HepG2 (cell line): Measurements from ENCODE around the gene KIF21B.

Experiments
- IRF2 ChIP-seq: IDR thresholded peaks from 2 replicates; pipeline ENCODE4 v1.6.1; 2018; ENCODE audit warnings: missing genetic modification reagents, missing compliant biosample characterization
- MXI1 ChIP-seq: IDR thresholded peaks from 3 replicates; pipeline ENCODE4 v1.6.1; 2012; ENCODE audit warnings: low read depth, low read length, inconsistent platforms, borderline replicate concordance
- POLR2AphosphoS5 ChIP-seq: IDR thresholded peaks from 2 replicates; pipeline ENCODE4 v1.6.1; 2012; ENCODE audit warnings: low read depth, low read length
- ZNF776 ChIP-seq: sonication (generic); formaldehyde crosslinking; IDR thresholded peaks from 2 replicates; pipeline ENCODE4 v1.4.0; 2020; ENCODE audit warnings: mild to moderate bottlenecking, missing genetic modification reagents
- TF ChIP-seq, protein P1 (sequence below): sonication (generic); formaldehyde crosslinking; IDR thresholded peaks from 2 replicates; pipeline ENCODE4 v1.5.0; 2020; ENCODE audit warnings: mild to moderate bottlenecking, missing genetic modification reagents, moderate library complexity
- TF ChIP-seq, protein P2 (sequence below): sonication (generic); formaldehyde crosslinking; conservative IDR thresholded peaks from 2 replicates; pipeline ENCODE4 v1.4.0; 2020; ENCODE audit warnings: missing genetic modification reagents
- TF ChIP-seq, protein P3 (sequence below): IDR thresholded peaks from 2 replicates; pipeline ENCODE4 v1.6.1; 2012; ENCODE audit warnings: inconsistent platforms
- TF ChIP-seq, protein P4 (sequence below): sonication (generic); formaldehyde crosslinking; IDR thresholded peaks from 2 replicates; pipeline ENCODE4 v1.4.0; 2020; ENCODE audit warnings: missing genetic modification reagents

DNA sequence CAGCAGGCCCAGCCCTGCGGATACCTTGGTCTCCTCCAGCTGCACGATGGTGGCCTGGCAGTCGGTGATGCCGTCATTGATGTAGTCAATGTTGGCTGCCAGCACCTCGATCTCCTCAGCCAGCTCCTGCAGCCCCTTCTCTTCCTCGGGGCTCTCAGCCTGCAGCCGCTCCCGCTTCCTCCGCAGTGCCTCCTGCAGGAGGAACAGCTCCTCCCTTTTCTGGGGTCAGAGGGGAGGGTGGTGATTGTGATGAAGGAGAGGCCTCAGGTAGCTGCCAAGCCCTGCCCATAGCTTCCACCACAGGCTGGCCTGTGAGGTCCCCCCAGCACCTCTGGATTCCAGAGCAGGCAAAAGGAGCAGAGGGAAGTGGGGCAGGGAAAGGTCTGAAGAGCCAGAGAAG lies 33.4 kb downstream of the KIF21B start:
- TF ChIP-seq, protein P1, sequence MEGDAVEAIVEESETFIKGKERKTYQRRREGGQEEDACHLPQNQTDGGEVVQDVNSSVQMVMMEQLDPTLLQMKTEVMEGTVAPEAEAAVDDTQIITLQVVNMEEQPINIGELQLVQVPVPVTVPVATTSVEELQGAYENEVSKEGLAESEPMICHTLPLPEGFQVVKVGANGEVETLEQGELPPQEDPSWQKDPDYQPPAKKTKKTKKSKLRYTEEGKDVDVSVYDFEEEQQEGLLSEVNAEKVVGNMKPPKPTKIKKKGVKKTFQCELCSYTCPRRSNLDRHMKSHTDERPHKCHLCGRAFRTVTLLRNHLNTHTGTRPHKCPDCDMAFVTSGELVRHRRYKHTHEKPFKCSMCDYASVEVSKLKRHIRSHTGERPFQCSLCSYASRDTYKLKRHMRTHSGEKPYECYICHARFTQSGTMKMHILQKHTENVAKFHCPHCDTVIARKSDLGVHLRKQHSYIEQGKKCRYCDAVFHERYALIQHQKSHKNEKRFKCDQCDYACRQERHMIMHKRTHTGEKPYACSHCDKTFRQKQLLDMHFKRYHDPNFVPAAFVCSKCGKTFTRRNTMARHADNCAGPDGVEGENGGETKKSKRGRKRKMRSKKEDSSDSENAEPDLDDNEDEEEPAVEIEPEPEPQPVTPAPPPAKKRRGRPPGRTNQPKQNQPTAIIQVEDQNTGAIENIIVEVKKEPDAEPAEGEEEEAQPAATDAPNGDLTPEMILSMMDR (CRISPR knock-in tag): no peak
- no peak for TF ChIP-seq ZNF776 (CRISPR knock-in tag)
- TF ChIP-seq, protein P2, sequence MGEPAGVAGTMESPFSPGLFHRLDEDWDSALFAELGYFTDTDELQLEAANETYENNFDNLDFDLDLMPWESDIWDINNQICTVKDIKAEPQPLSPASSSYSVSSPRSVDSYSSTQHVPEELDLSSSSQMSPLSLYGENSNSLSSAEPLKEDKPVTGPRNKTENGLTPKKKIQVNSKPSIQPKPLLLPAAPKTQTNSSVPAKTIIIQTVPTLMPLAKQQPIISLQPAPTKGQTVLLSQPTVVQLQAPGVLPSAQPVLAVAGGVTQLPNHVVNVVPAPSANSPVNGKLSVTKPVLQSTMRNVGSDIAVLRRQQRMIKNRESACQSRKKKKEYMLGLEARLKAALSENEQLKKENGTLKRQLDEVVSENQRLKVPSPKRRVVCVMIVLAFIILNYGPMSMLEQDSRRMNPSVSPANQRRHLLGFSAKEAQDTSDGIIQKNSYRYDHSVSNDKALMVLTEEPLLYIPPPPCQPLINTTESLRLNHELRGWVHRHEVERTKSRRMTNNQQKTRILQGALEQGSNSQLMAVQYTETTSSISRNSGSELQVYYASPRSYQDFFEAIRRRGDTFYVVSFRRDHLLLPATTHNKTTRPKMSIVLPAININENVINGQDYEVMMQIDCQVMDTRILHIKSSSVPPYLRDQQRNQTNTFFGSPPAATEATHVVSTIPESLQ (CRISPR knock-in tag): no peak
- TF ChIP-seq, protein P3, sequence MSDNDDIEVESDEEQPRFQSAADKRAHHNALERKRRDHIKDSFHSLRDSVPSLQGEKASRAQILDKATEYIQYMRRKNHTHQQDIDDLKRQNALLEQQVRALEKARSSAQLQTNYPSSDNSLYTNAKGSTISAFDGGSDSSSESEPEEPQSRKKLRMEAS: no peak
- TF ChIP-seq, protein P4, sequence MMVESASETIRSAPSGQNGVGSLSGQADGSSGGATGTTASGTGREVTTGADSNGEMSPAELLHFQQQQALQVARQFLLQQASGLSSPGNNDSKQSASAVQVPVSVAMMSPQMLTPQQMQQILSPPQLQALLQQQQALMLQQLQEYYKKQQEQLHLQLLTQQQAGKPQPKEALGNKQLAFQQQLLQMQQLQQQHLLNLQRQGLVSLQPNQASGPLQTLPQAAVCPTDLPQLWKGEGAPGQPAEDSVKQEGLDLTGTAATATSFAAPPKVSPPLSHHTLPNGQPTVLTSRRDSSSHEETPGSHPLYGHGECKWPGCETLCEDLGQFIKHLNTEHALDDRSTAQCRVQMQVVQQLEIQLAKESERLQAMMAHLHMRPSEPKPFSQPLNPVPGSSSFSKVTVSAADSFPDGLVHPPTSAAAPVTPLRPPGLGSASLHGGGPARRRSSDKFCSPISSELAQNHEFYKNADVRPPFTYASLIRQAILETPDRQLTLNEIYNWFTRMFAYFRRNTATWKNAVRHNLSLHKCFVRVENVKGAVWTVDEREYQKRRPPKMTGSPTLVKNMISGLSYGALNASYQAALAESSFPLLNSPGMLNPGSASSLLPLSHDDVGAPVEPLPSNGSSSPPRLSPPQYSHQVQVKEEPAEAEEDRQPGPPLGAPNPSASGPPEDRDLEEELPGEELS (CRISPR knock-in tag): no peak
- no peak for TF ChIP-seq POLR2AphosphoS5
- TF ChIP-seq IRF2 (CRISPR knock-in tag): no peak
- no peak for TF ChIP-seq MXI1
